HG03095 (cell line): ENCODE measurements around the gene EBF3.

ENCODE experiments used
- ATAC-seq: cut with Tn5 transposase; IDR thresholded peaks from one replicate; pipeline ENCODE4 v1.9.1; 2021; ENCODE audit warnings: moderate library complexity; ENCODE audit not compliant: unreplicated experiment

The EBF3 gene

DNA sequence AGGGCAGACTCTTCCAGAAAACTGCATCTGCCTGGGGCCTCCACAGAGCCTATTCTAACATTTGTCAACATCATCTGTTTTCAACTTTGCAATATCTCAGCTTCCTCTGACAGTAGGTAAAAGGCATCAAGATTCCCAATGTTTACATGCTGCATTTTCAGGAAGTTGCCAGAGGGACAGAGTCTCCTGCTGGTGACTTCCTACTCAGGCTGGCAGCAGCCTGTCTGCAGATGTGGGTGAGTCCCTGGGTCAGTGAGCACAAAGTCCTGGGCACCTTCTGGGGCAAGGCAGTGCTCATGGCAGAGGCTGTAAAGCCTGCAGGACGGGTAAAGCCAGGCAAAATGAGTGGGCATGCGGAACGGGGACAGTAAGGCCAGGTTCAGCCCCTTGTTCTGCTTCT, 69.4 kb downstream of the EBF3 start:
- ATAC-seq: no peak

- ATAC-seq: no peak
These were observed 70.7 kb downstream of the EBF3 start for GRCh38 chr10:129893104-129894089.

- ATAC-seq: no peak
These were observed 71.5 kb downstream of the EBF3 start for GRCh38 chr10:129892548-129893052.

DNA sequence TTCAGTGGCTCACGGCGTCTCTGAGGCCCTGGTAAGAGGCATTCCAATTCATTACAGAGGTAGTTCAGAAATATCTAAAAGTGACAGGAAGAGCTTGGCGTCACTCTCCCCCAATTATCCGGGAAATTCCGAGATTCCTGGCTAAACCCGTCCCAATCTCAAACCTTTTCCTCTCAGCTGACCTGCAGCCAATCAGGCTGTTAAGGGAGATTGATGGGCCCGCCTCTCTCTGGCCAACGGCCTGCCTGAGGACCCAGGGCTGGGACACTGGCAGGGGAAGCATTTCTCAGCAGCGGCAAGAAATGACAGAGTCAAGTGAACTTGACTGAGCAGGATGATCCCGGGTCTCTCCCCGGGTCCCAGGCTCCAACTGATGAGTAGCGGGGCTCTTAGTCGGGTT, 72.3 kb downstream of the EBF3 start:
- ATAC-seq: no peak

GRCh38 chr10:129890170-129890569, 73.9 kb downstream of the EBF3 start:
- no peak for ATAC-seq

DNA sequence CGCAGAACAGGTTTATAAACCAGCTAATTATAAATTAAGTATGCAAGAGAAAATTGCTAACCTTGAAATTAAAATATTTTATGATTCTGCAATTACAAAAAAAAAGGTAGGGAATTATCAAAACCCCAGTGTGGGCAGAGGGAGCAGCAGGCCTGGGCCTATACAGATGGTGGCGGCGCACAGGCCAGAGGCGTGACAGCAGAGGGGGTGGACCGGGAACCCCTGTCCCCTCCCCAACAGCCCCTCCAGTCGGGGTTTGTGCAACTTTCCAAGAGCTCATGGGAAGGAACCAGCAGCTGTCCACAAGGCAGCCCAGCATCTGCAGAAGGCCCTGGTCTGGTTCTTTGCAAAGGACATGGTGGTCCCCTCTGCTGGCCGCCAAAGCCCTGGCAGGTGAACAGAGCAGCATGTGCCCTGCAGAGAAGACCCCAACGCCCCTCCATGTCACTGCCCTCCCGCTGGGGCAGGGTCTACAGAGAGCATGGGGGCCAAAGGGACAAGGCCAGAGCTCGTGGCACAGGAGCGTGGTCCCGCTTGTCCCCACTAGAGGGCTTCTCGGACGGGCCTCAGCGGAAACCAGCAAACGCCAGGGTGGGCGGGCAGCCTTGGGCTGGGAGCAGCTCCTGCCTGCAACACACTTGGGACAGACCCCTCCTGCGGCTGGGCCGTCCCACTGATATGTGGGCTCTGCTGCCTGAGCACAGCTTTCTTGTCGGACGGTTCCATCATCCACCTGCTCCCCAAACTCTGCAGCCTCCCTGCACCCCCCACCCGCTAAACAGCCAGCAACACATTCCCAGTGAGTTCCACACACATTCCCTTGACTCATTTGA, 75.1 kb downstream of the EBF3 start:
- no peak for ATAC-seq

- ATAC-seq: no peak
These were observed 75.9 kb downstream of the EBF3 start for GRCh38 chr10:129887986-129888783.

- ATAC-seq: no peak
These were observed 76.6 kb downstream of the EBF3 start for GRCh38 chr10:129887381-129887905.

- ATAC-seq: no peak
These were observed 77.8 kb downstream of the EBF3 start for GRCh38 chr10:129886263-129886662.

- no peak for ATAC-seq
These were observed 78.5 kb downstream of the EBF3 start for GRCh38 chr10:129885526-129885925.

DNA sequence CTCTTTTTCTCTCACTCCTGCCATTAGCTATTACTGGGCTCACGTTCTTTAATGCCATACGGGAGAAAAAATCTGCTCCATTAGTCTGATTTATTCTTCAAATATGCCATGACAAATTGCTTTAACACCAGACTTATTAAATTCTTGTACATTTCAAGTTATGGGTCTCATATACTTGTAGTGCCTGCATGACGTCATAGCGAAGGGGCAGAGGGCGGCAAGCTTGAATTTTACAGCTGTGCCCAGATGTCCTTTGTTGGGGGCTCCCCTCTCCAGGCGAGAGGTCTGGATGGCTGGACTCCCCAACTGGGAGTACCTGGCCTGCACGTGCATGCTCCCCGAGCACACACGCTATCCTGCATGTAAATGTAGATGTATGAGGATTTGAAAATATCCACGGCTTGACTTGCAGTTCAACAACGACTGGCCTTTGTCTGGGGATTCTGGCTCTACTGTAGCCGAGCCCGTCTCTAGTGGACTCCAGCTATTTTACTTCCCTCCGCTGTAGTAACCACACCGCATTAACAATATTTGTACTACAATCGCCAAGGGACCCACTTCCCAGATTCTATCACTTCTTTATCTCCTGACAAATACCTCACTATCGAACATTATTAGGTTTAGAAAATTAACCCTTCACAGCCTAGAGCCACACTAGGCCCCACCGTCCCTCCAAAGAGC, 79.5 kb downstream of the EBF3 start:
- ATAC-seq: no peak

GRCh38 chr10:129883626-129884397, 80.3 kb downstream of the EBF3 start:
- no peak for ATAC-seq

DNA sequence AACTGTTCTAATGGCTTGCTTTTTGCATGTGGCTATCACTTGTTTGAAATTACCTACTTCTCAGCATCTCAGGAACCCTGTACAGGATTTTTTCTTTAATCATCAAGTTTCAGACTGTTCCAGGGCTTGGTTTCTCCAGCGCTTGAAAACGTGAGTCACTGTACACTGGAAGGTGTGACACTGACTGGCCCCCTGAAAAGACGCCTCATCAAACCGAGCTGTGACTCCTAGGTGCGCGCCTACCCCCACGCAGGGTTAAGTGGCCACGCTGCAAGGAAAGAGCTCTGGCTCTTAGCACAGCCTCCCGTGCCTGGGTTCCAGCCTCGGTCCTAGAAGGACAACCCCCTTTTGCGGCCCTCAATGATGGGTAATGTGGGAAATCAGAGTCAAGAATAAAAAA, 81.0 kb downstream of the EBF3 start:
- no peak for ATAC-seq

GRCh38 chr10:129882291-129883010, 81.6 kb downstream of the EBF3 start:
- no peak for ATAC-seq

- no peak for ATAC-seq
These were observed 82.4 kb downstream of the EBF3 start for GRCh38 chr10:129881641-129882040.

GRCh38 chr10:129880191-129880870, 83.7 kb downstream of the EBF3 start:
- no peak for ATAC-seq

GRCh38 chr10:129879655-129880054, 84.4 kb downstream of the EBF3 start:
- no peak for ATAC-seq

DNA sequence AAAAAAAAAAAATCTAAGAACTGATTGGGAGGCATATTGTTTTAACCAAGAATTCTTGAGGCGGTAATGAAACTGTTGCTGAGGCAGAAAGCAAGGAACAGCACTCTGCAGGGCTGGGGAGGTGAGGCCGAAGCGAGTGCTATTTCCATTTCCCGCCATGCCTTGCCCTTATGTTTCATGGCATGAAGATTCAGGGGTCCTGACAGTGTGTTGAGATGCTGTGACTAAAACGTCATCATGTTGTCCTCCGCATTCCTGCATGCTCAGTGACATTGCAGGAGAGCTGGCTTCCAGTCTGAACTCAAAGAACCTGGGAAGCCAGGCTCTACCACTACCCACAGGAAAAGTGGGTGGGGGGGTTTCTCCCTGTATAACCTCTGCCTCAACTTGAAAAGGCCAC, 85.2 kb downstream of the EBF3 start:
- no peak for ATAC-seq
